Measurements from ENCODE around the gene ANKFY1. TPM values are rescaled to one million over a fixed set of nuclear protein-coding genes. Genes with fewer than 3 reads are reported as not detected.

ANKFY1 gene
- total and polyA plus RNA-seq, 9 of the 15 experiments (the other 6 are each of a cell fraction or from before 2014, with no cell fraction given) = 4.3 to 25.6 (median 12.2) TPM

DNA sequence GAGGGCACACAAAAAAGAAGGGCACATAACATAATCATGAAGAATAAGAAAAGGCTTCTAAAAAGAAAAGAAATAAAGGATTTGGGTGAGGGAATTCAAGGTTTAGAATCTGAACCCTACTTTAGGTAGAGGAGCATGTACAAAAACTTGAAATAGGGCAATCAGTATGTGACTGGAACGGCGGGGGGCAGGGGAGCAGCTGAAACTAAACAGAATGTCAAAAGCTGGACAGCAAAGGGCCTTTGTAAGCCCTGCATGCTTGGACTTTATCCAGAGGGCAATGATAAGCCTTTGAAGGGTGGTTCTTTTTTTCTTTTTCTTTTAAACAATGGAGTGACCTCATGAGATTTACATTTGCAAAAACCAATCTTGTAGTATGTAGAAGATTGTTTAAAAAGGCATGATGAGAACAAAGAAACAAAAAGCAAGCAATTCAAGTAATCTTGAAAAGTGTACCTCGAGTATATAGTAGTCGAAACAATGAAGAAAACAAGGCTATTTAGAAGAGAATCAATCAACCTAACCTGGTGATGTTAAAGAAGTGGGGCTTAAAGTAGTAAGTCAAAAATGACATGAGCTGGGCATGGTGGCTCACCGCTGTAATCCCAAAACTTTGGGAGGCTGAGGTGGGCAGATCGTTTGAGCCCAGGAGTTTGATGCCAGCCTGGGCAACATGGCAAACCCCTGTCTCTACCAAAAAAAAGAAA is 46.7 kb upstream of the ANKFY1 start:
- no peaks in the 10 kb centered on the region for H3K9me3 ChIP-seq (replicated peaks; ENCODE audit: control insufficient read depth, insufficient read depth, low read depth, low read length)
- 50% methylated on average over 6 of the region's 6 CpGs for WGBS (ENCODE audit: insufficient coverage, low coverage, missing lambda C conversion rate)
- no TSS peak for BruUV-seq (replicated peaks)
- no peak overlapping the region for H3K4me2 ChIP-seq (ENCODE audit: insufficient read depth, low read length)
- peaks cover 7% of the 10 kb centered on the region; the same call in 1 of the 2 replicates for H4K20me1 ChIP-seq (replicated peaks; ENCODE audit: control insufficient read depth, insufficient read depth, low read length)
- H3K9ac ChIP-seq (ENCODE audit: insufficient read depth in 1 of 2, low read depth in 2 of 2, low read length in 2 of 2) = no peak overlapping the region
- intact Hi-C loops (cut with micrococcal nuclease) (no loop called here), in situ Hi-C loops (cut with MboI) (no loop called here)
- no peaks in the 10 kb centered on the region for H3K27me3 ChIP-seq (ENCODE audit: control insufficient read depth in 2 of 2, insufficient read depth in 2 of 2, low read length in 2 of 2)
- FAIRE-seq = no peak
- ATAC-seq = peak; percentile 66; the same call in 2 of the 3 replicates
- H3K4me3 ChIP-seq = no peak overlapping the region
- CTCF ChIA-PET (ENCODE audit: low intra/inter-chr PET ratio) = no interaction called here
- H2AFZ ChIP-seq (ENCODE audit: low read depth, low read length) = no peak overlapping the region
- TF ChIP-seq, protein P1, sequence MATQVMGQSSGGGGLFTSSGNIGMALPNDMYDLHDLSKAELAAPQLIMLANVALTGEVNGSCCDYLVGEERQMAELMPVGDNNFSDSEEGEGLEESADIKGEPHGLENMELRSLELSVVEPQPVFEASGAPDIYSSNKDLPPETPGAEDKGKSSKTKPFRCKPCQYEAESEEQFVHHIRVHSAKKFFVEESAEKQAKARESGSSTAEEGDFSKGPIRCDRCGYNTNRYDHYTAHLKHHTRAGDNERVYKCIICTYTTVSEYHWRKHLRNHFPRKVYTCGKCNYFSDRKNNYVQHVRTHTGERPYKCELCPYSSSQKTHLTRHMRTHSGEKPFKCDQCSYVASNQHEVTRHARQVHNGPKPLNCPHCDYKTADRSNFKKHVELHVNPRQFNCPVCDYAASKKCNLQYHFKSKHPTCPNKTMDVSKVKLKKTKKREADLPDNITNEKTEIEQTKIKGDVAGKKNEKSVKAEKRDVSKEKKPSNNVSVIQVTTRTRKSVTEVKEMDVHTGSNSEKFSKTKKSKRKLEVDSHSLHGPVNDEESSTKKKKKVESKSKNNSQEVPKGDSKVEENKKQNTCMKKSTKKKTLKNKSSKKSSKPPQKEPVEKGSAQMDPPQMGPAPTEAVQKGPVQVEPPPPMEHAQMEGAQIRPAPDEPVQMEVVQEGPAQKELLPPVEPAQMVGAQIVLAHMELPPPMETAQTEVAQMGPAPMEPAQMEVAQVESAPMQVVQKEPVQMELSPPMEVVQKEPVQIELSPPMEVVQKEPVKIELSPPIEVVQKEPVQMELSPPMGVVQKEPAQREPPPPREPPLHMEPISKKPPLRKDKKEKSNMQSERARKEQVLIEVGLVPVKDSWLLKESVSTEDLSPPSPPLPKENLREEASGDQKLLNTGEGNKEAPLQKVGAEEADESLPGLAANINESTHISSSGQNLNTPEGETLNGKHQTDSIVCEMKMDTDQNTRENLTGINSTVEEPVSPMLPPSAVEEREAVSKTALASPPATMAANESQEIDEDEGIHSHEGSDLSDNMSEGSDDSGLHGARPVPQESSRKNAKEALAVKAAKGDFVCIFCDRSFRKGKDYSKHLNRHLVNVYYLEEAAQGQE (IDR thresholded peaks at IDR 0.05; ENCODE audit: borderline replicate concordance) = 0 out of 2 replicates have a peak, but pooled peaks have one; percentile 9
- TF ChIP-seq, protein P1 (CRISPR knock-in tag; IDR thresholded peaks at IDR 0.05; ENCODE audit: low read depth) = no peak
- TF ChIP-seq BRCA1 (IDR thresholded peaks at IDR 0.05) (no peak), BRCA1 (CRISPR knock-in tag; IDR thresholded peaks at IDR 0.05) (no peak)
- peaks cover 68% of the 10 kb centered on the region for H3K79me2 ChIP-seq (ENCODE audit: control insufficient read depth, insufficient read depth, low read length)
- H3K27ac ChIP-seq (ENCODE audit: extremely low read depth, low read depth, low read length) = no peak overlapping the region
- DNase-seq (ENCODE audit: extremely low read depth in 1 of 4, low spot score in 3 of 4) = peak in 1 of 4 experiments; percentile 14
- peaks cover 13% of the 10 kb centered on the region; the same call in 1 of the 3 replicates for H3K36me3 ChIP-seq (ENCODE audit: control insufficient read depth, insufficient read depth, low read length)
- peaks cover 4 to 8% of the 10 kb centered on the region in 2 experiments; a peak in 4 of 5 replicates for H3K4me1 ChIP-seq (replicated peaks in 1 of 2; ENCODE audit: control insufficient read depth in 2 of 2, insufficient read depth in 2 of 2, low read length in 2 of 2)
- POLR2A ChIA-PET = interaction anchor here (0.8 kb wide), 1 partner anchor 8 kb away, joined by 3 read pairs; no protein-coding TSS in a partner anchor
- H3K9me1 ChIP-seq (ENCODE audit: control insufficient read depth, insufficient read depth, low read length) = no peaks in the 10 kb centered on the region

Data from K562 (cell line).